Nephron progenitor cell (in vitro differentiated cells): ENCODE results near the gene PRRX2.
A peak's percentile ranks its signal among the peaks of the same experiment; 100 is the strongest.
"Not testable (repeated sequence)": the region's sequence is repeated elsewhere in the genome, so short reads cannot be mapped to it uniquely, and the experiment has no call there.

ENCODE experiments used
- DNase-seq: peaks from one replicate; pipeline ENCODE4 v3.0.0; 2021
- H3K27ac Mint-ChIP-seq: 2 replicates; pipeline ENCODE4 v1.8.0; 2021; ENCODE audit warnings: mild to moderate bottlenecking, moderate library complexity, mixed read lengths
- H3K27me3 Mint-ChIP-seq: 2 replicates; pipeline ENCODE4 v1.8.0; 2021; ENCODE audit warnings: mild to moderate bottlenecking, low read depth, mixed read lengths; ENCODE audit not compliant: poor library complexity
- H3K36me3 Mint-ChIP-seq: 2 replicates; pipeline ENCODE4 v1.8.0; 2021; ENCODE audit warnings: low read depth, mixed read lengths
- H3K4me1 Mint-ChIP-seq: 2 replicates; pipeline ENCODE4 v1.8.0; 2021; ENCODE audit warnings: mixed read lengths
- H3K4me3 Mint-ChIP-seq: 2 replicates; pipeline ENCODE4 v1.8.0; 2021; ENCODE audit warnings: mild to moderate bottlenecking, moderate library complexity, mixed read lengths
- H3K9me3 Mint-ChIP-seq: 2 replicates; pipeline ENCODE4 v1.8.0; 2021; ENCODE audit warnings: mild to moderate bottlenecking, moderate library complexity, mixed read lengths
- TF ChIP-seq, protein P1 (sequence below): fragments of 200-600 bp; sonication (generic); IDR thresholded peaks from 2 replicates; pipeline ENCODE4 v1.5.0; 2021; ENCODE audit warnings: antibody characterized with exemption

PRRX2 gene

DNA sequence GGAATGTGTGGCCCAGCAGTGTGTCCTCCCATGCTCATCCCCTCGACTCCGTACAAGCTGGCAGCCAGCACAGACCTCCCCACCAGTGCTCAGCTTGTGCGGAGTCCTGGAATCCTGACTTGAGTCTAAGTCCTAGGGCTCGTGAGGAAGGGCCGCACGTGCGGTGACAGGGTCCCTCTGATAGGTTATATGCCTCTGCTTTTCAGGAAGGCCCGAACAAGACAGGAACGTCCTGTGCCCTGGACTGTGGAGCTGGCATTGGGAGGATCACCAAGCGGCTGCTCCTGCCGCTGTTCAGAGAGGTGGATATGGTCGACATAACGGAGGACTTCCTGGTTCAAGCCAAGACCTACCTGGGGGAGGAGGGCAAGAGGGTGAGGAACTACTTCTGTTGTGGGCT is 31.6 kb upstream of the PRRX2 start:
- H3K36me3 Mint-ChIP-seq = peaks cover 35% of the 10 kb centered on the region
- no peak for DNase-seq
- no peak overlapping the region for H3K27ac Mint-ChIP-seq
- H3K4me1 Mint-ChIP-seq = peaks cover 39% of the 10 kb centered on the region
- TF ChIP-seq, protein P1, sequence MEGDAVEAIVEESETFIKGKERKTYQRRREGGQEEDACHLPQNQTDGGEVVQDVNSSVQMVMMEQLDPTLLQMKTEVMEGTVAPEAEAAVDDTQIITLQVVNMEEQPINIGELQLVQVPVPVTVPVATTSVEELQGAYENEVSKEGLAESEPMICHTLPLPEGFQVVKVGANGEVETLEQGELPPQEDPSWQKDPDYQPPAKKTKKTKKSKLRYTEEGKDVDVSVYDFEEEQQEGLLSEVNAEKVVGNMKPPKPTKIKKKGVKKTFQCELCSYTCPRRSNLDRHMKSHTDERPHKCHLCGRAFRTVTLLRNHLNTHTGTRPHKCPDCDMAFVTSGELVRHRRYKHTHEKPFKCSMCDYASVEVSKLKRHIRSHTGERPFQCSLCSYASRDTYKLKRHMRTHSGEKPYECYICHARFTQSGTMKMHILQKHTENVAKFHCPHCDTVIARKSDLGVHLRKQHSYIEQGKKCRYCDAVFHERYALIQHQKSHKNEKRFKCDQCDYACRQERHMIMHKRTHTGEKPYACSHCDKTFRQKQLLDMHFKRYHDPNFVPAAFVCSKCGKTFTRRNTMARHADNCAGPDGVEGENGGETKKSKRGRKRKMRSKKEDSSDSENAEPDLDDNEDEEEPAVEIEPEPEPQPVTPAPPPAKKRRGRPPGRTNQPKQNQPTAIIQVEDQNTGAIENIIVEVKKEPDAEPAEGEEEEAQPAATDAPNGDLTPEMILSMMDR = no peak
- H3K9me3 Mint-ChIP-seq = no peaks in the 10 kb centered on the region
- H3K27me3 Mint-ChIP-seq = no peaks in the 10 kb centered on the region
- H3K4me3 Mint-ChIP-seq = no peak overlapping the region

DNA sequence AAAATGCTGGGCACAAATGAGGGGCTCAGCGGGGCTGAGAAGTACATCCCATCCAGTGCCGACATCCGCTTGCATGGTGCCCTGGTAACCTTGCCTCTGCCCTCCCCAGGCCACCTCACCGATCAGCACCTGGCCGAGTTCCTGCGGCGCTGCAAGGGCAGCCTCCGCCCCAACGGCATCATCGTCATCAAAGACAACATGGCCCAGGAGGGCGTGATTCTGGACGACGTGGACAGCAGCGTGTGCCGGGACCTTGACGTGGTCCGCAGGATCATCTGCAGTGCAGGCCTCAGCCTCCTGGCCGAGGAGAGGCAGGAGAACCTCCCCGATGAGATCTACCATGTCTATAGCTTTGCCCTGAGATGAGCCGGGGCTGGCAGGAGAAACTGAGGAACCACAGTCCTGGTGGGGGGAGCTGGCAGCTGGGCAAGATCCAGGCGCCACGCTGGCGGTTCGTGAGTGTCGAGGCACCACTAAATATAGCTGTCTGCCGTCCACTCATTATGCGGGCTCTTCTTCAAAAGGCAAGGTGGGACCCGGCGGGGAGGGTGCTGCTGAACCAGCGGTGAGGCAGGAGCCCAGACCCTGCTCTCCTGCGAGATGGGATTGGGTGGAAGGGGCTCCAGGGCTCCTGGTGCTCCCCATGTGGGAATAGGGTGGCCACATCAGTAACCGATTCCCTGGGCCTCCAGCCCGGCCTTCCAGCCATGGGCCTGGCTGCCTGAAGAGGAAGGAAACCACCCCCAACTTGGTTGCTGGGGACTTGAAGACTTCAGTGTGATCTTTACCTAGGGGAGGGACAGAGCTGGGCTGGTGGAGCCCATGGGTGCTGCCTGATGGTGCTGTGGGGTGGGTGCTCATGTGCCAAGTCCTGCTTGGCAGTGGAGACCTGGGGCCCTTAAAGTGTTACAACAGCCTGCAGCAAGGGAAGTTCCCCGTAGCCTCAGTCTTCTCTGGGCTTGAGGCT is 30.1 kb upstream of the PRRX2 start:
- peaks cover 29% of the 10 kb centered on the region for H3K4me1 Mint-ChIP-seq
- TF ChIP-seq, protein P1 = no peak
- H3K4me3 Mint-ChIP-seq = no peak overlapping the region
- H3K9me3 Mint-ChIP-seq = no peaks in the 10 kb centered on the region
- no peak for DNase-seq
- no peak overlapping the region for H3K27ac Mint-ChIP-seq
- H3K27me3 Mint-ChIP-seq = no peaks in the 10 kb centered on the region
- peaks cover 35% of the 10 kb centered on the region for H3K36me3 Mint-ChIP-seq

DNA sequence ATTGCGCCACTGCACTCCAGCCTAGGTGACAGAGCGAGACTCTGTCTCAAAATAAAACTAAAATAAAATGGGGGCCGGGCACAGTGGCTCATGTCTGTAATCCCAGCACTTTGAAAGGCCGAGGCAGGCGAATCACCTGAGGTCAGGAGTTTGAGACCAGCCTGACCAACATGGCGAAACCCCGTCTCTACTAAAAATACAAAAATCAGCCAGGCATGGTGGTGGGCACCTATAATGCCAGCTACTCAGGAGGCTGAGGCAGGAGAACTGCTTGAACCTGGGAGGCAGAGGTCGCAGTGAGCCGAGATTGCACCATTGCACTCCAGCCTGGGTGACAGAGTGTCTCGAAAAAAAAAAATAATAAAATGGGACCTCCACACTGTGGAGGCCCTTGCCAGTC is 29.1 kb upstream of the PRRX2 start:
- not testable (repeated sequence) for H3K27me3 Mint-ChIP-seq, H3K9me3 Mint-ChIP-seq, H3K27ac Mint-ChIP-seq, H3K4me3 Mint-ChIP-seq, DNase-seq
- peaks cover 35% of the 10 kb centered on the region for H3K36me3 Mint-ChIP-seq
- peaks cover 29% of the 10 kb centered on the region for H3K4me1 Mint-ChIP-seq

DNA sequence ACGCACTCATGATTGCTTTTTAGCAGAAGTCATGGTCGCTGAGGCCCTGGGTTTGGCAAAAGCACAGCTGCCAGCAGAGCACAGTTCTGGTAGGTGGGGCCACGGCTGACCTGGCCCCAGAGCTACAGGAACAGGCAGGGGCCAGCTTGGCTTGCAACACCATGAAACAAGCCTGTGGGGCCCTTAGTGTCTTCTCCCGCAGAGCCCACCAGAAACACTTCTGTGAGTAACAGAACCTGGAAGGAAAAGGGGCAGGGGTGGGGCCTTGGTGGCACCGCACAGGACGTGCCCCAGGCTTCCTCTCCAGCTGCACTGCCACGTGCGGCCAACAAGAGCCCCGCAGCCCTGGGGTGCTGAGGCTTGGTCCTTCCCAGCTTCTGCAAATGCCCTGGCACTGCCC is 28.3 kb upstream of the PRRX2 start:
- Mint-ChIP-seq H3K27me3 (no peaks in the 10 kb centered on the region), H3K27ac (no peak overlapping the region), H3K36me3 (peaks cover 35% of the 10 kb centered on the region), H3K9me3 (no peaks in the 10 kb centered on the region), H3K4me3 (no peak overlapping the region), H3K4me1 (peaks cover 24% of the 10 kb centered on the region)
- TF ChIP-seq, protein P1 = no peak
- DNase-seq = no peak

DNA sequence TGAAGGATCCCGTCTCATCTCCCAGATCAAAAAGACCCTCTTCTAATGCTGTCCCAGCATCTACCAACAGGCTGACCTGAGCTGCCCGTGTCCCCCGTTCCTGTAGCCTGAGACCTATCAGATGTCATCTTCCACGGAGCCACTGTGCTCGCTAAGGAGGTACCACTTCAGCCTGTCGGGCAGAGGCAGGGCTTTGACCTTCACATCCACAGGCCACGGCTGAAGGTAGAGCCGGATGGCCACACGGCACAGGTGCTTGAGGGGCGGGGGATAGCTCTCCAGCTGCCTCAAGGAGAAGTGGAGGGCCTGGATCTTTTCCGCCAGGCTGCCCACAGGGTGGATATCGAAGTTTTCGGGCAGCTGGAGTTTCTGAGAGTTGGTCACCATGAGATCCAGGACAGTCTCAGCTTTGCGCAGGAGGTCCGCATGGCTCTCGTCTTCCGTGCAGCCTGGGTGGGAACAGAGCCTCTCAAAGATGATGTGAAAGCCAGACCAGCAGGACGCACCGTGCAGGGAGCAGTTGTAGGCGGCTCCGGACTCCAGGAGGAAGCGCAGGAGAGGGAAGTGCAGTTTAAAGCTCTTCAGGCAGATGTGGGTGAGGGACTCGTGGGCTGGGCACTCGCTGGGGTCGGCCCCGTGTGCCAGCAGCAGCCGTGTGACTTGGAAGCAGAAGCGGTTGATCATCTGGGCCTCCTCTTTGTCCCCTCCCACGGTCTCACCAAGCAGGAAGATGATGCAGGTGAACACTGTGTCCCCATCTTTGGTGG is 27.6 kb upstream of the PRRX2 start:
- Mint-ChIP-seq H3K27ac (peak overlapping the region; percentile 93), H3K4me1 (peaks cover 22% of the 10 kb centered on the region), H3K27me3 (no peaks in the 10 kb centered on the region), H3K9me3 (no peaks in the 10 kb centered on the region), H3K4me3 (no peak overlapping the region), H3K36me3 (peaks cover 29% of the 10 kb centered on the region)
- DNase-seq = no peak
- TF ChIP-seq, protein P1 = no peak

DNA sequence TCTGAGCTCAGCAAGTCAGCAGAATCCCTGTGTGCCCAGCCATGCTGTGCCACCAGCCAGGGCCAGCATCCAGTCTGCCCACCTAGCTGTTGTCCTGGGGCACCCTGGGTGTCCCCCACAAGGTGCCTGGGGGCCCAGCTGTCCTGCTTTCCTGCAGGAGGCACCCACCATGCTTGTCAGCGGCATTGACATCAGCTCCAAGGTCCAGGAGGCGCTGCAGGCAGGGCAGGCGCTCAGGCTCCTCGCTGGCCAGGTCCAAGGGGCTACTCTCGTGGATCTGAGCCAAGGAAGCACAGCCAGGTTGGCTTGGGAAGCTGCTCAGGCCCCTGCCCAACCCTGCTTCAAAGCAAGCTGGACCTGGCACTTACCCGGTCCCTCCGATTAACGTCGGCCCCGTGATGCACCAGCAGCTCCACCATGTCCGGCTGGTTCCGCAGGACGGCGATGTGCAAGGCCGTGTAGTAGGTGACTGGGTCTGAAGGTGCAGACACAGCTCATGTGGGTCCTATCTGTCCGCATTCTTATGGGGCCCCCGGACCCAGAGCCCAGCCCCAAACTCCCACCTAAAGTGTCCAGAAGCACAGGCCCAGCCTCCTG is 26.3 kb upstream of the PRRX2 start:
- Mint-ChIP-seq H3K4me1 (peaks cover 24% of the 10 kb centered on the region), H3K36me3 (peaks cover 25% of the 10 kb centered on the region), H3K27ac (no peak overlapping the region), H3K27me3 (no peaks in the 10 kb centered on the region), H3K4me3 (no peak overlapping the region), H3K9me3 (no peaks in the 10 kb centered on the region)
- TF ChIP-seq, protein P1 = no peak
- no peak for DNase-seq
